Common myeloid progenitor, CD34-positive (primary cell): ENCODE data around the gene TBC1D3B.
"Not testable (repeated sequence)": the region's sequence is repeated elsewhere in the genome, so short reads cannot be mapped to it uniquely, and the experiment has no call there.

Source experiments
- CTCF ChIA-PET: fragments of 350-600 bp; sonication (Branson Sonifier 250); formaldehyde crosslinking; loops from one replicate; lab custom pipeline; 2021; ENCODE audit warnings: antibody characterized with exemption; lab: Charles Lee
- POLR2A ChIA-PET: fragments of 350-600 bp; sonication (Branson Sonifier 250); formaldehyde crosslinking; loops from one replicate; lab custom pipeline; 2021; ENCODE audit warnings: antibody characterized with exemption; lab: Charles Lee
- DNase-seq, 3 donors: peaks; one replicate each; pipeline versions ENCODE4 v3.0.0 to v3.0.0-alpha.2; 2013
- H3K27ac ChIP-seq, 2 experiments: 1 replicate in 1 of 2; 2 replicates in 1 of 2; pipeline ENCODE4 v1.7.0; 2013; ENCODE audit warnings: inconsistent platforms in 2 of 2, low read length in 2 of 2, mild to moderate bottlenecking in 2 of 2, low read depth in 1 of 2, moderate library complexity in 1 of 2; ENCODE audit not compliant: severe bottlenecking in 2 of 2, insufficient read depth in 1 of 2, poor library complexity in 1 of 2
- H3K27me3 ChIP-seq, 5 experiments: replicated peaks in 2 of 5; 1 replicate in 3 of 5; 2 replicates in 2 of 5; pipeline versions ENCODE4 v1.6.1 to v1.7.0; 2013; ENCODE audit warnings: low read length in 4 of 5, mild to moderate bottlenecking in 2 of 5, moderate library complexity in 2 of 5, inconsistent platforms in 1 of 5; ENCODE audit not compliant: insufficient read depth in 5 of 5, control insufficient read depth in 4 of 5
- H3K36me3 ChIP-seq, 4 experiments: 1 replicate in 2 of 4; 2 replicates in 2 of 4; pipeline versions ENCODE4 v1.6.1 to v1.7.0; 2013; ENCODE audit warnings: low read length in 3 of 4, control low read depth in 1 of 4, mild to moderate bottlenecking in 1 of 4; ENCODE audit not compliant: control insufficient read depth in 4 of 4, insufficient read depth in 4 of 4
- H3K4me1 ChIP-seq, 4 experiments: 1 replicate in 3 of 4; 2 replicates in 1 of 4; pipeline versions ENCODE4 v1.6.1 to v1.7.1; 2013; ENCODE audit warnings: low read length in 3 of 4, mild to moderate bottlenecking in 3 of 4, control low read depth in 1 of 4, inconsistent platforms in 1 of 4, moderate library complexity in 1 of 4; ENCODE audit not compliant: control insufficient read depth in 4 of 4, insufficient read depth in 4 of 4; ENCODE audit errors: control extremely low read depth in 1 of 4
- H3K4me3 ChIP-seq, 7 experiments: 1 replicate in 4 of 7; 2 replicates in 3 of 7; pipeline versions ENCODE4 v1.5.1 to v1.7.0; 2013; ENCODE audit warnings: mild to moderate bottlenecking in 7 of 7, low read length in 6 of 7, moderate library complexity in 6 of 7, inconsistent platforms in 2 of 7, low read depth in 2 of 7, control low read depth in 1 of 7; ENCODE audit not compliant: insufficient read depth in 4 of 7, control insufficient read depth in 1 of 7; ENCODE audit errors: extremely low read depth in 1 of 7
- H3K9me3 ChIP-seq, 5 experiments: 1 replicate in 4 of 5; 2 replicates in 1 of 5; pipeline versions ENCODE4 v1.6.1 to v1.7.1; 2013; ENCODE audit warnings: low read length in 4 of 5, mild to moderate bottlenecking in 2 of 5, inconsistent platforms in 1 of 5, low read depth in 1 of 5, moderate library complexity in 1 of 5; ENCODE audit not compliant: control insufficient read depth in 4 of 5, insufficient read depth in 2 of 5; ENCODE audit errors: control extremely low read depth in 1 of 5
- WGBS: methylation state at CpG from one replicate; pipeline ENCODE4 v1.1.5; 2013; ENCODE audit not compliant: insufficient coverage; 5-methylcytosine and 5-hydroxymethylcytosine counted together

The TBC1D3B gene

GRCh38 chr17:36121099-36121498, 55.3 kb downstream of the TBC1D3B start:
- H3K4me3 ChIP-seq, POLR2A ChIA-PET, DNase-seq, H3K36me3 ChIP-seq, H3K4me1 ChIP-seq, H3K27me3 ChIP-seq, H3K27ac ChIP-seq: not testable (repeated sequence)
- H3K9me3 ChIP-seq, result peaks cover 0 to 17% (median 14%) of the 10 kb centered on the region in 5 experiments
- 100% methylated on average over 5 of the region's 6 CpGs for WGBS
- CTCF ChIA-PET, result interaction anchor here (0.8 to 2.7 kb wide), 2 partner anchors 15 to 25 kb away, joined by 3 to 14 read pairs; no protein-coding TSS in a partner anchor

- no peaks in the 10 kb centered on the region for H3K36me3 ChIP-seq
- ChIA-PET CTCF (interaction anchor here (1.3 to 4.4 kb wide), 4 partner anchors 12 to 48 kb away, joined by 4 to 23 read pairs (median 13); no protein-coding TSS in a partner anchor), POLR2A (no interaction called here)
- H3K27ac ChIP-seq, result no peak overlapping the region
- peaks cover 0 to 8% (median 5%) of the 10 kb centered on the region in 5 experiments for H3K9me3 ChIP-seq
- no peak for DNase-seq
- H3K4me1 ChIP-seq, result no peaks in the 10 kb centered on the region
- WGBS, result 100% methylated on average over 1 of the region's 3 CpGs
- no peak overlapping the region for H3K4me3 ChIP-seq
- H3K27me3 ChIP-seq, result no peaks in the 10 kb centered on the region
Observed at GRCh38 chr17:36120221-36120620, 56.2 kb downstream of the TBC1D3B start.

- no peak for DNase-seq
- Histone ChIP-seq H3K4me1 (no peaks in the 10 kb centered on the region), H3K36me3 (no peaks in the 10 kb centered on the region), H3K4me3 (no peak overlapping the region), H3K27ac (no peak overlapping the region), H3K27me3 (no peaks in the 10 kb centered on the region), H3K9me3 (peaks cover 0 to 1% (median 0%) of the 10 kb centered on the region in 5 experiments)
- WGBS, result 98% methylated on average over 11 of the region's 12 CpGs
- ChIA-PET POLR2A (interaction anchor here (1.4 kb wide), 1 partner anchor 10 kb away, joined by 3 read pairs; no protein-coding TSS in a partner anchor), CTCF (interaction anchor here (0.9 to 4.4 kb wide), 7 partner anchors 10 to 140 kb away, joined by 3 to 23 read pairs (median 12); no protein-coding TSS in a partner anchor)
Observed at GRCh38 chr17:36118477-36119353, 57.7 kb downstream of the TBC1D3B start.

GRCh38 chr17:36117505-36118382, 58.7 kb downstream of the TBC1D3B start:
- Histone ChIP-seq H3K27ac (no peak overlapping the region), H3K9me3 (peaks cover 0 to 1% (median 0%) of the 10 kb centered on the region in 5 experiments), H3K4me3 (no peak overlapping the region), H3K4me1 (no peaks in the 10 kb centered on the region), H3K27me3 (no peaks in the 10 kb centered on the region), H3K36me3 (no peaks in the 10 kb centered on the region)
- 100% methylated on average over 1 of the region's 5 CpGs for WGBS
- POLR2A ChIA-PET, result no interaction called here
- no peak for DNase-seq
- CTCF ChIA-PET, result interaction anchor here (1.4 to 4.4 kb wide), 5 partner anchors 11 to 33 kb away, joined by 5 to 23 read pairs (median 12); no protein-coding TSS in a partner anchor
